A172 (cell line): Measurements from ENCODE around the gene ACHE. TPM values are rescaled to one million over a fixed set of nuclear protein-coding genes. Genes with fewer than 3 reads are reported as not detected.

ENCODE experiments used
- DNase-seq: peaks from one replicate; pipeline ENCODE4 v3.0.0-alpha.2; 2015; ENCODE audit warnings: low spot score
- total RNA-seq: library from RNA; depleted of rRNA; stranded (reverse); fragments of >200 nt; shearing (Covaris generic); gene quantifications from 2 replicates; pipeline ENCODE4 v1.2.3, GENCODE V29; 2014

Gene ACHE
- total RNA-seq, 1 experiment from 2014 or later: 1.5 TPM

GRCh38 chr7:100896732-100897608, 1.3 kb upstream of the ACHE start:
- no peak for DNase-seq

- no peak for DNase-seq
Measured at GRCh38 chr7:100895956-100896731, 456 bp upstream of the ACHE start.

DNA sequence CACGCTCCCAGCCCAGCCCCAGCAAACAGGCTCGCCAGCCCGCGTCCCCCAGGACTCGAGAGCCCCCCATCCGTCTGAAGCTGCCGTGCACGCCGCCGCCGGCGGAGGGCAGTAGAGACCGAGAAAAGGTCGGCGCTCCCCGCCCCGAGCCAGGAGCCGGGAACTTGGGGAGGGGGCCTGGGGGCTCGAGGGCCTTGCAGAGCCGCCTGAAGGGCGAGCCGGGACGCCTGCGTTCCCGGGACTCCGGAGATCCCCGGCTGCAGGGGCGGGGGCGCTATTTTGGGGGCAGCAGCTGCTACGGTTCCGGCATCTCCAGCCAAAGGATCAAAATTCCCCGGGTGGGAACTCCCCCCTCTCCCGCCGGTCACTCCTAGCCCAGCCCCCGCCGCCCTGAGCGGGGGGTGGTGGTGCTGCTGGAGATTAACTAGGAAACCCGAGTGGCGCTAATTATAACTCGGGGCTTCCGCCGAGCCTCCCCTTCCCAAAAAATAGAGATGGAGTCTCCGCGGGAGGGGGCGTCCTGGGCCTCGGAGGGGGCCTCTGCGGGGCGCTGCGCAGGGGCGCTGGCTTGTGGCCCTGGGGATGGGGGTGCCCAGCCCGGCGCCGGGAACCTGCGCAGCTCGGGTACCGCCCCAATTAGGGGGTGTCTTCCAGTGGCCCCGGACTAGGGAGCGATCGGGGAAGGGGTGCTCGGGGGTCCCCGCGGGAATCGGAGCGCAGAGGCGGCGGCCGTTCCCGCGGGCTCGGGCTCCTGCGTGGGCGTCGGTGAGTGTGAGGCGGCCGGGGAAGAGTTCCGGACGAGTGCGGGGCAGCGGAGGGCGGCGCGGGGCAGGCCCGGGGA, 608 bp downstream of the ACHE start:
- DNase-seq: no peak

DNA sequence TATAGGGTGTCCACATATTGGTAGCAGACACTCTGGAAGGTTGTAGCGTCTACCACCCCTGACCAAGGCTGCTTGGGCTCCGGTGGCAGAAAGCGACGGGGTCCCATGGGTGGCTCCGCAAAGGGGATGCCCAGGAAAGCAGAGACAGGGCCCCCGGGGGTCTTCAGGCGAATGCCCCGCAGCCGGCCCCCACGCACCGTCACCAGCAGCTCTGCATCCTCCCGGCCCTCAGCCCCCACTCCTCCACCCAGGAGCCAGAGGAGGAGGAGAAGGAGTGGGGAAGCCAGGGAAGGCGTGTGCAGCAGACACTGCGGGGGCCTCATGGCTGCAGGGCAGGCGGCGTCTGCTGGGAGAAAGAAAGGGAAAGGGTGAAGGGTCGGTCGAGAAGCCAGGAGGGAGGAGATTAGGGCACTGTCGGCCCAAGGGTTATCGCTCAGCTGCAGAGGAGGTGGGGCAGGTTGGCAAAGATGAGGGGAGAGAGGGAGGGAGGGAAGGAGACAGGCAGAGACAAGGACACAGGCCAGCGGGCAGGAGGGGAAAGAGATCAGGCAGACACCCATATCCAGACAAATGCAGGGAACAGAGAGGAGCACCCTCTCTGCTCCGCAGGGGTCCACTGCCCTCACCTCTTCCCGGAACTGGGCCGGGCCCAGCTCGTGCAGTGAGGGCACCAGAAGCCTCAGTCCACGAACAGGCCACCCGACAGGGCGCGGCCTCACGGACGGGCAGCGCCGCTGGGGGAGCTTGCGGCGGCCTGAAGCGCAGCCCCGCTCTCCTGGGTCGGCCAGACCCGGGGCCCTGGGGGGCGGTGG, 1.6 kb downstream of the ACHE start:
- DNase-seq: no peak

DNA sequence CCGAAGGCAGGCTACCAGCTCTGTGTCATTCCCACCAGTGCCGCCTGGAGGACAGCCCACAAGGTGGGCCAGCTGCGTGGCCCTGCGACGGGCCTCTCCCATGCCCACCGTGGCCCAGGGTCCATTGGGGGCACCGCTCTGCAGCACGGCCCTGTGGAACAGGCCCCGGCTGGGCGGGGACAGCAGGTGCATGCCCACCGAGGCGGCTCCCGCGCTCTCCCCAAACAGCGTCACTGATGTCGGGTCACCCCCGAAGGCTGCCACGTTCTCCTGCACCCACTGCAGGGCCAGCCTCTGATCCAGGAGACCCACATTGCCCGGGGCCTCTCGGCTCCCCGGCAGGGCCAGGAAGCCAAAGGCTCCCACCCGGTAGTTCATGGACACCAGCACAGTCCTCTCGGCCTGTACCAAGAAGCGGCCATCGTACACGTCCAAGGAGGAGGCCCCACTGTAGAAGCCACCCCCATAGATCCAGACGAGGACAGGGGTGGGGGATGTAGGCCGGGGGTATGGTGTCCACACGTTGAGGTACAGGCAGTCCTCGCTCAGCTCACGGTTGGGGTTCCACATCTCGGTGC, 2.3 kb downstream of the ACHE start:
- no peak for DNase-seq

DNA sequence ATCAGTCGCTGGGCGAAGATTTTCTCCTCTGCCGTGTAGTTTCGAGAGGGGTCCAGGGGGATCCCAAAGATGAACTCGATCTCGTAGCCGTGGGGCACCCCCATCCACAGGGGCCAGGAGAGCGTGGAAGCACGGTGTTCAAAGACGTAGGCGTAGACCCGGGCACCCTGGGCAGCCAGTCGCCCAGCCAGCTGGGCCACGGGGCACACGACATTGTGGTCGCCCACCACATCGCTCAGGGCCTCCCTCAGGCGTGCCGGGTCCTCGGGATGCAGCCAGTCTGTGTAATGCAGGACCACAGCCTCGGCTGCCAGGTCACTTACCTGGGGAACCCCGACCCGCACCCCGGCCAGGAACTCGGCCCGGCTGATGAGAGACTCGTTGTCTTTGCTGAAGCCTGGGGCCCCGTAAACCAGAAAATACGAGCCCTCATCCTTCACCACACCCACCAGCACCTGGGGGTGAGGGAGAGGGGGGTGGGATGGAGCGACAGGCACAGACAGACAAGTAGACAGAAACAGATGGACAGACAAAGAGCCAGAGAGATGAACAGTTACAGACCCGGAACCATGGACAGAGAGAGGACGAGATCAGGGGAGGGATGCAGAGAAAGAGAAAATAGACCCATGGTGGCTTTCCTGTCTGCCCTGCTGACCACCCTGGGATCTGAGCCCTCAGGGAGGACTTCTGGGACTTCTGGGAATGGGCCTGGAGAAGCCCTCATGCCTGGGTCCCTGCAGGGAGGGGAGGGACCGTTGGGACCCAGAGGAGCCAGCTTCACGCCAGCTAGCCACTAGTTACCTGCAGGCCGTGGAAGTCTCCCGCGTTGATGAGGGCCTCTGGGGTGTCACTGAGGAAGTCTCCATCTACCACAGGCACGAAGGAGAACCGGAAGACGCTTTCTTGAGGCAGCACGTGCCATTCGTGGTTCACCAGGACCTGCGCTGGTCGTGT, 3.0 kb downstream of the ACHE start:
- no peak for DNase-seq

- DNase-seq: peak; percentile 72
Measured at GRCh38 chr7:100891568-100892247, 4.0 kb downstream of the ACHE start.

DNA sequence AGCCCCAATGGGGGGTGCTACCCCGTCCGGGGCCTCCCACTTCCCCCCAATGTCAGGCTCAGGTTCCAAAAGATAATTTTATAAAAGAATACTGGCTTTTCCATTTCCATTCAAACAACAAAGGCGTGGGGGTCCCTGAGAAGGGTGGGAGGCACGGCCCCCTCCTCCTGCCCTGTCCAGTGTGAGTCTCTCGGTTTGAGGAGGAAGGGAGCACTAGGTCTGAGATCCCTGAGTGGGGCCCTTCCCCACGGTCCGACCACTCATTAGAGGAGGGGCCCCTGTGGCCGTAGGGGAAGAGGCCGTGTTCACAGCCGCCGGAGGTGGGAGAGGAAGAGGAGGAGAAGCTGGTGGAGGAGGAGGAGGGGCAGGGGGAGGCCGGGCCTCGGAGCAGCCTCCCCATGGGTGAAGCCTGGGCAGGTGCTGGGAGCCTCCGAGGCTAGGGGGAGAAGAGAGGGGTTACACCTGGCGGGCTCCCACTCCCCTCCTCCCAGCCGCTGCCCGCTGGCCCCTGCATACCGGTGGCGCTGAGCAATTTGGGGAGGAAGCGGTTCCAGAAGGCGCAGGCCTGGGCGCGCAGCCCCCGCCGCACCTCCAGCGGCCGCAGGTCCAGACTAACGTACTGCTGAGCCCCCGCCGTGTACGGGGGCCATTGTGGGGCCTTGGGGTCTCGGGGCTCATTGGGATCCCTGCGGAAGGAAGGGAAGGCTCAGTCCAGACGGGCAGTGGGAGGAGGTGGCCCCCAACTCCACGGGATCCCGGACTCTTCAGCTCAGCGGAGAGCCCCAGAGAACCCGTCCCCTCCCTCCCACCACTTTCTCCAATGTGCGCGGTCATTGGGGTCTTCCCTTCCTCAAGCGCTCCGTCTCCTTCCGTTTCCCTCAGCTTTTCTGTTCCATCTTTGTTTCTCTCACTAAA, 4.8 kb downstream of the ACHE start:
- no peak for DNase-seq

- no peak for DNase-seq
Measured at GRCh38 chr7:100888988-100889750, 6.5 kb downstream of the ACHE start, which contains the start of gene UFSP1. Gene UFSP1 (minus strand): TSS chr7:100889715. CDS start chr7:100889271, 444 bp downstream.

- no peak for DNase-seq
Measured at GRCh38 chr7:100888291-100888987, 7.2 kb downstream of the ACHE start.

DNA sequence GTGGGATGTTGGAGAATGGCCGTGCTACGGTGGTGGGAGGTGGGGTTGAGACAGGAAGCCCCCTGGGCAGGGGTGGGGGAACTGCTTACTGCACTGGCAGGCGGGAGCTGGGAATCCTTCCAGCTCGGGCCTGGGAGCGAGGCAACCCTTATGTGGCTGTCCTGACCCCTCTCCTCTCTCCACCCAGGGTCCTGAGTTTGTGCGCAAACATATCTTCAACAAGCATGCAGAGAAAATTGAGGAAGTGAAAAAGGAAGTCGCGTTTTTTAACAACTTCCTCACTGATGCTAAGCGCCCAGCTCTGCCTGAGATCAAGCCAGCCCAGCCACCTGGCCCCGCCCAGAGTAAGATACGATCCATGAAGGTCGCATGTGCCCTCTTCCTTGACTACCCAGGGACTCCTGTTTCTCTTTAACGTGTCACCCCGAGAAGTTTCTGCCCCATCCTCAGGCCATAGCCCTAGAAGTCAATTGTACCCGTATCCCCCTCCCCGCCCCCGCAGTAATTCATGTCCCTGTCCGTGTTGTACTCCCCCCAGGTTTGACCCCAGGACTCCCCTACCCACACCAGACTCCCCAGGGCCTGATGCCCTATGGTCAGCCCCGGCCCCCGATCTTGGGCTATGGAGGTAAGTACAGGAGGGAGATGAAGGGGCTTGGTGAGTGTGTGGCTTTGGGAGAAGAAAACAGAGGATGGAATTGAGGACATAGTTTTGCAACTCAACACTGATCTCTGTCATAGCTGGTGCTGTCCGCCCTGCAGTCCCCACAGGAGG, 8.0 kb downstream of the ACHE start:
- no peak for DNase-seq

DNA sequence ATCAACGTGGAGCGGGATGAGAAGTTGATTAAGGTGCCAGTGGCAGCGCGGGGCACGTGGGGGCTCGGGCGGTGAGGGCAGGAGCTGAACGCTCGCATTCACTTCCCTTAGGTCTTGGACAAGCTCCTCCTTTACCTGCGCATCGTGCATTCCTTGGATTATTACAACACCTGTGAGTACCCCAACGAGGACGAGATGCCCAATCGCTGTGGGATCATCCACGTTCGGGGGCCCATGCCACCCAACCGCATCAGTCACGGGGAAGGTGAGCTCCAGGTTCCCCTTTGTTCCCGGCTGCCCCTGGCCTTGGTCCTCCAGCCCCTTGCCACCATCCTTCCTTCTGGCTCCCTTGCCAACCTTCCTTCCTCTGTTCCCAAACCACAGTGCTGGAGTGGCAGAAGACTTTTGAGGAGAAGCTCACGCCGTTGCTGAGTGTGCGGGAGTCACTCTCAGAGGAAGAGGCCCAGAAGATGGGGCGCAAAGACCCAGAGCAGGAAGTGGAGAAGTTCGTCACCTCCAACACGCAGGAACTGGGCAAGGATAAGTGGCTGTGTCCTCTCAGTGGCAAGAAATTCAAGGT, 8.7 kb downstream of the ACHE start:
- no peak for DNase-seq

DNA sequence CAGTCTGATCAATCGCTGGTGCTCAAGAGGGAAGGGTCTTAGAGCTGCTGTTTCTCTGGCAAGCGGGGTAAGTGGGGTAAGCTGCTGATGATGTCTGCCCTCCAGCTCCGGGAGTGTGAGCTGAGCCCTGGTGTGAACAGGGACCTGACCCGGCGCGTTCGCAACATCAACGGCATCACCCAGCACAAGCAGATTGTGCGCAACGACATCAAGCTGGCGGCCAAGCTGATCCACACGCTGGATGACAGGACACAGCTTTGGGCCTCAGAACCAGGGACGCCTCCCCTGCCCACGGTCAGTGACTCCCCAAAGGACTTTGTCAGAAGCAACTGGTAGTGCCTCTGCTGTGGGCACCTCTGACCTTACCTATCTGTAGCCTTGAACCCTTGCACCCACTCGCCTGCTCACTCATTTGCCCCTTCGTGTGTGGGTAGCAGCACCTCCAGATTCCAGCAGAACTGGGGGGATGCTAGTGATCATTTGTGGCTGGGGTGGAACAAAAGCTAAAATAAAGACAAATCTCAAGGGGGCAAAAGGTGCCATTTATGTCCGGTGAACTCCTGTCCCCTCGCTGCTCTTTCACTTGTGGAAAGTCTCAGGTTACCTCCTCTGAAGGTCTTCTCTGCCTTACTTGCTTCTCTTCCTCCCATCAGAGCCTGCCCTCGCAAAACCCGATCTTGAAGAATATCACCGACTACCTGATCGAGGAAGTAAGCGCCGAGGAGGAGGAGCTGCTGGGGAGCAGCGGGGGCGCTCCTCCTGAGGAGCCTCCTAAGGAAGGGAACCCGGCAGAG, 9.3 kb downstream of the ACHE start:
- DNase-seq: no peak

- no peak for DNase-seq
Measured at GRCh38 chr7:100885440-100886141, 10.1 kb downstream of the ACHE start.
